ENCODE results near the gene CHIA. TPM values are rescaled to one million over a fixed set of nuclear protein-coding genes. Genes with fewer than 3 reads are reported as not detected.

The CHIA gene
- total and polyA plus RNA-seq, 2 donors from 2014 or later, result 0.52 TPM; not detected in 1

DNA sequence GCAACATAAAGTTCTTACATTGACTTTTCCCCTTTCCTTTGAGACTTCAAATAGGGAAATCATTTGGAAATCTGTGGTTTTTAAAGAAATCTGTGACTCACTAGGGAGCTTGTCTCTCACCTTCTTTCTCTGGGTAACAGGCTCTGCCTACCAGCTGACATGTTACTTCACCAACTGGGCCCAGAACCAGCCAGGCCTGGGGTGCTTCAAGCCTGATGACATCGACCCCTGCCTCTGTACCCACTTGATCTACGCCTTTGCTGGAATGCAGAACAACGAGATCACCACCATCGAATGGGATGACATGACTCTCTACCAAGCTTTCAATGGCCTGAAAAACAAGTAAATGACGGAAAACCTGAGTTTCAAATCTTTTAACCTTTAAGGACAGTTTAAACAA, 9.2 kb upstream of the CHIA start:
- intact Hi-C loops (cut with DNase I), result no loop called here
- H3K9ac ChIP-seq (ENCODE audit: low read length in 3 of 3), result no peak overlapping the region
- H3K27me3 ChIP-seq (ENCODE audit: control insufficient read depth, insufficient read depth, low read length), result no peaks in the 10 kb centered on the region
- no peak for FAIRE-seq
- DNase-seq, result no peak
- TF ChIP-seq, protein P1, sequence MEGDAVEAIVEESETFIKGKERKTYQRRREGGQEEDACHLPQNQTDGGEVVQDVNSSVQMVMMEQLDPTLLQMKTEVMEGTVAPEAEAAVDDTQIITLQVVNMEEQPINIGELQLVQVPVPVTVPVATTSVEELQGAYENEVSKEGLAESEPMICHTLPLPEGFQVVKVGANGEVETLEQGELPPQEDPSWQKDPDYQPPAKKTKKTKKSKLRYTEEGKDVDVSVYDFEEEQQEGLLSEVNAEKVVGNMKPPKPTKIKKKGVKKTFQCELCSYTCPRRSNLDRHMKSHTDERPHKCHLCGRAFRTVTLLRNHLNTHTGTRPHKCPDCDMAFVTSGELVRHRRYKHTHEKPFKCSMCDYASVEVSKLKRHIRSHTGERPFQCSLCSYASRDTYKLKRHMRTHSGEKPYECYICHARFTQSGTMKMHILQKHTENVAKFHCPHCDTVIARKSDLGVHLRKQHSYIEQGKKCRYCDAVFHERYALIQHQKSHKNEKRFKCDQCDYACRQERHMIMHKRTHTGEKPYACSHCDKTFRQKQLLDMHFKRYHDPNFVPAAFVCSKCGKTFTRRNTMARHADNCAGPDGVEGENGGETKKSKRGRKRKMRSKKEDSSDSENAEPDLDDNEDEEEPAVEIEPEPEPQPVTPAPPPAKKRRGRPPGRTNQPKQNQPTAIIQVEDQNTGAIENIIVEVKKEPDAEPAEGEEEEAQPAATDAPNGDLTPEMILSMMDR (IDR thresholded peaks at IDR 0.05; ENCODE audit: borderline replicate concordance, extremely low read depth, insufficient read depth), result no peak
- no peaks in the 10 kb centered on the region for H3K4me1 ChIP-seq (ENCODE audit: control insufficient read depth in 2 of 3, insufficient read depth in 2 of 3, low read depth in 1 of 3, low read length in 3 of 3)
- no peak overlapping the region for H3K4me3 ChIP-seq (ENCODE audit: low read length in 3 of 3)
- no peaks in the 10 kb centered on the region for H3K36me3 ChIP-seq (ENCODE audit: control insufficient read depth in 2 of 3, insufficient read depth in 3 of 3, low read length in 3 of 3)
- H3K27ac ChIP-seq (ENCODE audit: low read depth in 2 of 2, low read length in 2 of 2), result no peak overlapping the region
- H3K9me3 ChIP-seq (ENCODE audit: control insufficient read depth in 2 of 3, insufficient read depth in 1 of 3, low read length in 3 of 3), result peaks cover 0 to 4% (median 3%) of the 10 kb centered on the region in 3 donors

DNA sequence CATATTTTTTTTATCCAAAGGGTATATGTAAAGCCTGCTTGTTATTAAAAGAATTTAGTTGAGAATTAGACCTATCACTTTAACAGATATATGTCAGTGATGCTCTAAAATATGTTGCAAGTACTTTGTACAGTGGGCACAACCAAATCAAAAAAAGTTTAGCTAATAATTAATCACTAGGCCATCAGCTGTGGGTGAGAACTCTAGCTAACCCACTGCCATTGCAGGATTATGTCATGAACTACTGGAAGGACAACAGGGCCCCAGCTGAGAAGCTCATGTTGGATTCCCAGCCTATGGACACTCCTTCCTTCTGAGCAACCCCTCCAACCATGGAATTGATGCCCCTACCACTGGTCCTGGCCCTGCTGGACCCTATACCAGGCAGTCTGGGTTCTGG, 6.8 kb upstream of the CHIA start:
- TF ChIP-seq, protein P1 (IDR thresholded peaks at IDR 0.05; ENCODE audit: borderline replicate concordance, extremely low read depth, insufficient read depth), result no peak
- no peaks in the 10 kb centered on the region for H3K36me3 ChIP-seq (ENCODE audit: control insufficient read depth in 2 of 3, insufficient read depth in 3 of 3, low read length in 3 of 3)
- no peak for DNase-seq
- no peaks in the 10 kb centered on the region for H3K27me3 ChIP-seq (ENCODE audit: control insufficient read depth, insufficient read depth, low read length)
- H3K4me1 ChIP-seq (ENCODE audit: control insufficient read depth in 2 of 3, insufficient read depth in 2 of 3, low read depth in 1 of 3, low read length in 3 of 3), result no peaks in the 10 kb centered on the region
- H3K9ac ChIP-seq (ENCODE audit: low read length in 3 of 3), result no peak overlapping the region
- no peak overlapping the region for H3K27ac ChIP-seq (ENCODE audit: low read depth in 2 of 2, low read length in 2 of 2)
- intact Hi-C loops (cut with DNase I), result no loop called here
- no peak overlapping the region for H3K4me3 ChIP-seq (ENCODE audit: low read length in 3 of 3)
- no peak for FAIRE-seq
- H3K9me3 ChIP-seq (ENCODE audit: control insufficient read depth in 2 of 3, insufficient read depth in 1 of 3, low read length in 3 of 3), result no peaks in the 10 kb centered on the region

DNA sequence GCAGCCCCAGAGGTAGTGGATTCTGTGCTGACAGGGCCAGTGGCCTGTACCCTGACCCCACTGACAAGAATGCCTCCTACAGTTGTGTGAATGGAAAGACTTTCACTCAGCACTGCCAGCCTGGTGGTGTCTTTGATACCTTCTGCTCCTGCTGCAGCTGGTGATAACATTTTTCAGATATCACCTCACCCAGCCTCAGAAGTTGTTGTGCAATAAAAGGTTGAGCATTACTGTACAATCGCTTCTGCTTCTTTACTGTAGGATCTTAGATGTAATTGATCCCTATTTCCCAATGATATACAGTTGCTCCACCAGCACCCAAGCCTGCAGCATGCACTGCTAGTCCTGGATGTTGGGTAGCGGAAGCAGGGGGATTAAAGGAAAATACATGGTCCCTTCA, 4.8 kb upstream of the CHIA start:
- H3K36me3 ChIP-seq (ENCODE audit: control insufficient read depth in 2 of 3, insufficient read depth in 3 of 3, low read length in 3 of 3), result no peaks in the 10 kb centered on the region
- H3K27ac ChIP-seq (ENCODE audit: low read depth in 2 of 2, low read length in 2 of 2), result no peak overlapping the region
- H3K4me3 ChIP-seq (ENCODE audit: low read length in 3 of 3), result no peak overlapping the region
- H3K9me3 ChIP-seq (ENCODE audit: control insufficient read depth in 2 of 3, insufficient read depth in 1 of 3, low read length in 3 of 3), result no peaks in the 10 kb centered on the region
- H3K4me1 ChIP-seq (ENCODE audit: control insufficient read depth in 2 of 3, insufficient read depth in 2 of 3, low read depth in 1 of 3, low read length in 3 of 3), result peaks cover 0 to 3% (median 0%) of the 10 kb centered on the region in 3 donors
- no peak overlapping the region for H3K9ac ChIP-seq (ENCODE audit: low read length in 3 of 3)
- TF ChIP-seq, protein P1 (IDR thresholded peaks at IDR 0.05; ENCODE audit: borderline replicate concordance, extremely low read depth, insufficient read depth), result no peak
- DNase-seq (no peak), FAIRE-seq (no peak)
- no peaks in the 10 kb centered on the region for H3K27me3 ChIP-seq (ENCODE audit: control insufficient read depth, insufficient read depth, low read length)
- intact Hi-C loops (cut with DNase I), result no loop called here

DNA sequence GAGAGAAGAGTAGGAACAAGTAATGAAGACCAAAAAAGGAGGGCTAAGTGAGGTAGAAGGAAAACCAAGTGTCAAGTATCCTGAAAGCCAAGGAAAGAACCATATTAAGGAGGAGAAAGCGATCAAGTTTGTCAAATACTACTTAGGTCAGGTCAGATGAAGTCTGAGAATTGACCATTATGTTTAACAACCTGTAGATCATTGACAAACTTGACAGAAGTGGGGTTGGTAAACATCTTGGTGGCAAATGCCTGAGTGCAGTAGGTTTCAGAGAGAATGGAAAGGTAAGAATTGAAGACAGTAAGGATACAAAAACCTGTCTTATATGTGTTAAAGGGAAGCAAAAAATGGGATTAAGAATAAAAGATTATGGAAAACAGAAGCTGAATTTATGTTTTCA, 3.7 kb upstream of the CHIA start:
- H3K4me3 ChIP-seq (ENCODE audit: low read length in 3 of 3), result no peak overlapping the region
- H3K9ac ChIP-seq (ENCODE audit: low read length in 3 of 3), result no peak overlapping the region
- FAIRE-seq (no peak), DNase-seq (no peak)
- H3K9me3 ChIP-seq (ENCODE audit: control insufficient read depth in 2 of 3, insufficient read depth in 1 of 3, low read length in 3 of 3), result no peaks in the 10 kb centered on the region
- H3K36me3 ChIP-seq (ENCODE audit: control insufficient read depth in 2 of 3, insufficient read depth in 3 of 3, low read length in 3 of 3), result no peaks in the 10 kb centered on the region
- no peaks in the 10 kb centered on the region for H3K27me3 ChIP-seq (ENCODE audit: control insufficient read depth, insufficient read depth, low read length)
- H3K4me1 ChIP-seq (ENCODE audit: control insufficient read depth in 2 of 3, insufficient read depth in 2 of 3, low read depth in 1 of 3, low read length in 3 of 3), result peaks cover 0 to 3% (median 0%) of the 10 kb centered on the region in 3 donors
- H3K27ac ChIP-seq (ENCODE audit: low read depth in 2 of 2, low read length in 2 of 2), result no peak overlapping the region
- TF ChIP-seq, protein P1 (IDR thresholded peaks at IDR 0.05; ENCODE audit: borderline replicate concordance, extremely low read depth, insufficient read depth), result no peak
- intact Hi-C loops (cut with DNase I), result no loop called here

Data from kidney (tissue), 14 donors.